Activated CD4-positive, alpha-beta T cell treated with anti-CD3 and anti-CD28 coated beads, Interleukin-2, amount 10 ng/mL, durations not matched to agents 24 days and 14 days (primary cell): ENCODE data around the gene ALOXE3. TPM values are rescaled to one million over a fixed set of nuclear protein-coding genes. Genes with fewer than 3 reads are reported as not detected.

Experiments
- DNase-seq: peaks from one replicate; pipeline ENCODE4 v3.0.0; 2022
- H3K27ac Mint-ChIP-seq: one replicate; pipeline ENCODE4 v1.8.0; 2022; ENCODE audit warnings: mild to moderate bottlenecking, mixed read lengths
- H3K27me3 Mint-ChIP-seq: one replicate; pipeline ENCODE4 v1.8.0; 2022; ENCODE audit warnings: mixed read lengths
- H3K36me3 Mint-ChIP-seq: one replicate; pipeline ENCODE4 v1.8.0; 2022; ENCODE audit warnings: low read depth, mild to moderate bottlenecking, mixed read lengths
- H3K4me1 Mint-ChIP-seq: one replicate; pipeline ENCODE4 v1.8.0; 2021; ENCODE audit warnings: mixed read lengths
- H3K4me3 Mint-ChIP-seq: one replicate; pipeline ENCODE4 v1.8.0; 2022; ENCODE audit warnings: mild to moderate bottlenecking, moderate library complexity, mixed read lengths
- H3K9me3 Mint-ChIP-seq: one replicate; pipeline ENCODE4 v1.8.0; 2021; ENCODE audit warnings: mixed read lengths
- intact Hi-C: fragments of 100-400 bp; cut with micrococcal nuclease; formaldehyde crosslinking; loops from one replicate; pipeline ENCODE4 v1.15.1; 2023
- total RNA-seq: library from RNA; stranded (reverse); gene quantifications from 2 replicates; pipeline ENCODE4 v1.2.3, GENCODE V29; 2022

Gene ALOXE3
- total RNA-seq, 1 donor from 2014 or later = not detected

DNA sequence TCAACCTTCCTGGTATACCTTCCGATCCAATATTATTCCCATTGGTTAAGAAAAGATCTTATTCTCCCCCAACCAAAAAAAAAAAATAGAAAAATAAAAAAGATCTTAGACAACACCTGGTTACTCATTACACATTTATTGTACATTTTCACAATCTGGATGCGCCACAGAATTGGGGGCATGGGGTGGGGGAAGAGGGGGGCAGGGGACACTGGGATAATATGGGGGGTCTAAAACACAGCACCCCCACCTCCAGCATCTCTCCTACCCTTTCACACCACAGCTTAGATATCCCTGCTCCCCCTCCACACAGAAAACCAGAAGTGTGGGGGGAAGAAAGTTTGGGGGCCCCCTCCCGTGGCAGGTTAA lies 40.7 kb upstream of the ALOXE3 start:
- Mint-ChIP-seq H3K36me3 (peaks cover 37% of the 10 kb centered on the region), H3K4me3 (peak overlapping the region; percentile 73), H3K9me3 (no peaks in the 10 kb centered on the region), H3K27me3 (no peaks in the 10 kb centered on the region), H3K4me1 (peaks cover 57% of the 10 kb centered on the region), H3K27ac (peak overlapping the region; percentile 88)
- intact Hi-C loops = loop anchor here (10.0 kb wide), 2 partner anchors 474 to 924 kb away; partner anchors contain the start of genes DVL2, PHF23, TP53 and WRAP53
- no peak for DNase-seq

DNA sequence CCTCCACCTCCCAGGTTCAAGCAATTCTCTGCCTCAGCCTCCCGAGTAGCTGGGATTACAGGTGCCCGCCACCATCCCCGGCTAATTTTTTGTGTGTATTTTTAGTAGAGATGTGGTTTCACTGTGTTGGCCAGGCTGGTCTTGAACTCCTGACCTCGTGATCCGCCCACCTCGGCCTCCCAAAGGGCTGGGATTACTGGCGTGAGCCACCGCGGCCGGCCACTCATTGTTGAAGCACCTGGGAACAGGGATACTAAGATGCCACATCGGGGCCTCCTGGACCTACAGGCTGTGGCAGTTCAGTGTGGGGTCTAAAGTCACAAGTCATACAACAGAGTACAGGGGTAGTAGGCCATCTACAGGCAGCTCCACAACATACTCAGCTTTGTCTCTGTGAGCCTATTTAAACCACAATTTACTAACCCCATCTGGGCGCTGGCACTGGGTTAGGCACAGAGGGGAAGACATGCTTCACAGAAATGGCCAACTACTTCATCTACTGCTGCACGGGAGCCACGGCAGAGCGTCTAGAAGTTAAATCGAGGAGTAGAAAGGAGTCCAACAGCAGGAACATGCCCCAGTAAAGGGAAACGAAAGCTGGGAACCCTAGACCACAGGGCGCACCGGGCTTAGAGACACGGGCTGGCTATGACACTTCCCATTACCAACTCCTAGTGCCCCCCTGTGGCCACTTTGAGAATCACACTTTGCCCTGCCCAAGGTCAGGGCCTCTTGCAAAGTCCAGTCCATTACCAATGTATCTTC lies 40.1 kb upstream of the ALOXE3 start:
- peaks cover 55% of the 10 kb centered on the region for H3K4me1 Mint-ChIP-seq
- H3K4me3 Mint-ChIP-seq = peak overlapping the region; percentile 73
- H3K36me3 Mint-ChIP-seq = peaks cover 40% of the 10 kb centered on the region
- no peaks in the 10 kb centered on the region for H3K27me3 Mint-ChIP-seq
- DNase-seq = peak; percentile 97
- peak overlapping the region; percentile 88 for H3K27ac Mint-ChIP-seq
- no peaks in the 10 kb centered on the region for H3K9me3 Mint-ChIP-seq
- intact Hi-C loops = loop anchor here (10.0 kb wide), 2 partner anchors 474 to 924 kb away; partner anchors contain the start of genes DVL2, PHF23, TP53 and WRAP53

DNA sequence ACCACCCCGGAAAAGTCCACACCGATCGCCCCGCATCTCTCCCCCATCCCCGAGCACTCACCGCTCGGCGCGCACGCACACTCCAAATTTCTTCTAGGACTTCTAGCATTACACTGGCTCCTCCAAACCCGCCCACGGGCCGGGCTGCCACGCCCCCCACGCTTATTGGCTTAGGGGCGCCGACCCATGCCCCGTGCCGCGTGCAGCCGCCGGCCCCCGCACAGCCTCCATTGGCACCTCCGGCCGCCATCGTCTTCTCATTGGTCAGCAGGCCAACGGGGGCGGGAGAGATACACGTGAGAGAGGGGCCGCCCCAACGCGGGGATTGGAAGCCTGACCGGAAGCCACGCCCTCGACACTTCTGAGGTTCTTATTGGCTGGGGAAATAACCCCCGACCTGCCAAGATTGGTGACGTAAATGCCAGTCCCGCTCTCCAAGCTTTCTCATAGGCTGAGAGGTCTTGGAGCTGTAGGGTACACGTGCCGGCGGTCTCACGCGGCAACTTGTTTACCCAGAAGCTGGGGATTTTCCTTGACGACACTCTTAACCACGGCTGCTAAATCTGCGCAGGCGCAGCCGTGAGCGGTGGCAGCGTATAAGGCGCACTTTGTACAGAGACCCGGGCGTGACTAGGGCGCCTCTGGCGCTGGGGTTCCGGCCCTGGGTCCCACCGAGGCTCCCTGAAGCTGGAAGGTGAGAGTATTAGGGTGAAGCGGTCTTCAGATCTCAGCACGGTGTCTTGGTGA lies 38.1 kb upstream of the ALOXE3 start:
- H3K9me3 Mint-ChIP-seq = no peaks in the 10 kb centered on the region
- peak; percentile 100 for DNase-seq
- no peaks in the 10 kb centered on the region for H3K27me3 Mint-ChIP-seq
- no peak overlapping the region for H3K27ac Mint-ChIP-seq
- H3K4me1 Mint-ChIP-seq = peaks cover 62% of the 10 kb centered on the region
- peaks cover 33% of the 10 kb centered on the region for H3K36me3 Mint-ChIP-seq
- intact Hi-C loops = loop anchor here (1.0 to 10.0 kb wide), 6 partner anchors 17 to 922 kb away; partner anchors contain the start of genes DVL2, PHF23, TP53 and WRAP53
- H3K4me3 Mint-ChIP-seq = no peak overlapping the region

DNA sequence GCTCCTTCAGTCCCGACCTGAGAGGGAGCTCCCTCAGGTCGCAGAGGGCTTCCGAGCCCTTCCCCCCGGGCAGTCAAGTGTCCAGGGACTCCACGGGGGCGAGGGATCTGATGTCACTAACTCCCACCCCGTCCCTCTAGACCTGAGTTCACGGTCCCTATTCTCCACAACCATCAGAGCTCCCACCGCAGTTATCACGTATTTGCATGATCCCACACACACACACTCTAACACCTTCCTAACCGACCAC lies 37.6 kb upstream of the ALOXE3 start:
- peaks cover 58% of the 10 kb centered on the region for H3K4me1 Mint-ChIP-seq
- no peak overlapping the region for H3K4me3 Mint-ChIP-seq
- H3K36me3 Mint-ChIP-seq = peaks cover 28% of the 10 kb centered on the region
- H3K9me3 Mint-ChIP-seq = no peaks in the 10 kb centered on the region
- no peak for DNase-seq
- intact Hi-C loops = loop anchor here (1.0 to 10.0 kb wide), 6 partner anchors 17 to 921 kb away; partner anchors contain the start of genes DVL2, PHF23, TP53 and WRAP53
- no peaks in the 10 kb centered on the region for H3K27me3 Mint-ChIP-seq
- H3K27ac Mint-ChIP-seq = no peak overlapping the region

DNA sequence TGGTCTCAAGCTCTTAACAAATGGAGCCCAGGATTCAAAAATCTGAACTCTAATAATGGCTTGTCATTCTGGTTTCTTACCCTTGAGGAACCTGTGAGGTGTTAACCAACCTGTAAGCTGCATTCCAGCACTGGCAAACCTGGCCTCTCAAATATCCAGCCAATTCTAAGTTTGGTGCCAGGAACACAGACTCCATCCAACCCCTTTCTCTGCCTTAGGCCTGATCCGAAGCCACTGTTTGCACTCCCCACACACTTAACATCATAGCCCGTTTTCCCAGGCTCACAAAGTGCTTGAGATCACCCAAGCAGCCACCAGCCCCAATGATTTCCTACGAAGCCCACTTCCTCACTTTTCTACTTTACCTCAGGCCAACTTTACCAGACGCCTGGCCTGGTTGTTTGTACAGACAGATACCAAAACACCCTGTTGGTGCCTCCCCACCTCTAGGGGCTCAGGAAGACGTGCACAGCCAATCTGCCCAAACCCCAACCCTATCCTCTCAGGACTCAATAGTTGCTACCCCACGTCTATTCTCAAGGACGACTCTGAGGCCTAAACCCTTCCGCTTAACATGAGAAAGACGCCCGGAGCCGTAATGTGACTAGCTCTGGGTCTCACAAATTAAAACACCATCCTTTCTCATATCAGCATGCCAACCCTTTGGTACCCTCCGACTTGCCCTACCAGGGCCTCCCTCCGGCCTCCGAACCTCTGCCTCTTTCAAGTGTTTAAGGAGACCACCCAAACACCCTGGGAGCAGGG lies 37.1 kb upstream of the ALOXE3 start:
- Mint-ChIP-seq H3K27ac (no peak overlapping the region), H3K4me3 (no peak overlapping the region), H3K4me1 (peaks cover 56% of the 10 kb centered on the region), H3K9me3 (no peaks in the 10 kb centered on the region), H3K36me3 (peaks cover 23% of the 10 kb centered on the region), H3K27me3 (no peaks in the 10 kb centered on the region)
- DNase-seq = peak; percentile 78
- intact Hi-C loops = loop anchor here (10.0 kb wide), 2 partner anchors 471 to 921 kb away; partner anchors contain the start of genes DVL2, PHF23, TP53 and WRAP53

DNA sequence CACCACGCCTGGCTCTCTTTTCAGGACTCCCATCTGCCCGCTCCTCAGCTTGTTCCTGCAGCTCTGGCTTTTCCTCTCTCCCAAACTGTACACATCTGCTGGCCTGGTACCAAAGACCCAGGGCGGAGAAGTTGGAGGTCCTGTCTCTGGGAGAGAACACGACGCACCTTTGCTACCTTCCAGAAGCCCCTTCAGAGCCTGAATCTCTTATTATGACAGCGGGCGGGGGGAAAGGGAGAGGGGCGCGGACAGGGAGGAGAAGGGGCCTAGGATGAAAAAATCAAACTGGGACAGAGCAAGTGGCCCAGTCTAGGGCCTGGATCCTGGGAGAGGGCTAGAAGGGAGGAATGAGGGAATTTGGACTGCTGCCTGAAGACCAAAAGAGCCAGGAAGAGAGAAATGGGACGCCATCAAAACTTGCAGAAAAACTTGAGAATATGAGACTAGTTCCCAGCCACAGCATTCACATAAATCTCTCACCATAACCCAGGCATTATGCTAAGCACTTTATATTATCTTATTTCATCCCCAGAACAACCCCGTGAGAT lies 36.4 kb upstream of the ALOXE3 start:
- Mint-ChIP-seq H3K27me3 (no peaks in the 10 kb centered on the region), H3K27ac (no peak overlapping the region), H3K36me3 (peaks cover 18% of the 10 kb centered on the region), H3K9me3 (no peaks in the 10 kb centered on the region), H3K4me1 (peaks cover 53% of the 10 kb centered on the region), H3K4me3 (no peak overlapping the region)
- no peak for DNase-seq
- intact Hi-C loops = loop anchor here (10.0 kb wide), 2 partner anchors 470 to 920 kb away; partner anchors contain the start of genes DVL2, PHF23, TP53 and WRAP53

DNA sequence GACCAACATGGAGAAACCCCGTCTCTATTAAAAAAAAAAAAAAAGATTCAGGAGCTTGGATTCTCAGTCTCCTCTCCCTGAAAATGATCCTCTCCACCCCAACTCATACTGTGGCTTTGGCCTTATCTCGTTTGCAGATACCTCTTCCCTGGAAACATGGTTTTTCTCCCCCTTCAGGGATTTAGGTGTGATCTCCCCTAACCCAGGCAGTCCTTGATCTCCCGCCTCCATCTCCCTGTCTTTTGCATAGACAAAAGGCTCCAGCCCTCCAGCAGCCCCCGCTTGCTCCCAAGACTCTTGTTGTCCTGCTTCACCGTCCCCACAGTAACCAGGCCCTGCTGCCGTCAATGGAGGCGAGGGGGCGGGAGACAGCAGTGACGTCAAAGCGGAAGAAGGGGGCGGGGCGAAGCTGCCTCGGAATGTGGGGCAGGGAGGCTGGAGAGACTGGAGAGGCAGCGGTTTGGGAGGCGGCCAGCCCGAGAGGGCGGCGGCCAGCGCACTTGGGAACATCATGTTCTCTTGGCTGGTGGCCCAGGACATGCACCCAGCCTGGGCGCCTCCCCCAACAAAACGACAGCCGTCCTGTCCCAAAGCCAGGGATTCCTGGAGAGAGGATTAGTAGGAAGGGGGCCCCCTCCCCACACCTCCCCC lies 35.8 kb upstream of the ALOXE3 start:
- H3K27ac Mint-ChIP-seq = no peak overlapping the region
- intact Hi-C loops = loop anchor here (10.0 kb wide), 2 partner anchors 469 to 919 kb away; partner anchors contain the start of genes DVL2, PHF23, TP53 and WRAP53
- H3K4me1 Mint-ChIP-seq = peaks cover 48% of the 10 kb centered on the region
- no peaks in the 10 kb centered on the region for H3K27me3 Mint-ChIP-seq
- no peaks in the 10 kb centered on the region for H3K9me3 Mint-ChIP-seq
- no peak overlapping the region for H3K4me3 Mint-ChIP-seq
- DNase-seq = peak; percentile 98
- peaks cover 19% of the 10 kb centered on the region for H3K36me3 Mint-ChIP-seq

DNA sequence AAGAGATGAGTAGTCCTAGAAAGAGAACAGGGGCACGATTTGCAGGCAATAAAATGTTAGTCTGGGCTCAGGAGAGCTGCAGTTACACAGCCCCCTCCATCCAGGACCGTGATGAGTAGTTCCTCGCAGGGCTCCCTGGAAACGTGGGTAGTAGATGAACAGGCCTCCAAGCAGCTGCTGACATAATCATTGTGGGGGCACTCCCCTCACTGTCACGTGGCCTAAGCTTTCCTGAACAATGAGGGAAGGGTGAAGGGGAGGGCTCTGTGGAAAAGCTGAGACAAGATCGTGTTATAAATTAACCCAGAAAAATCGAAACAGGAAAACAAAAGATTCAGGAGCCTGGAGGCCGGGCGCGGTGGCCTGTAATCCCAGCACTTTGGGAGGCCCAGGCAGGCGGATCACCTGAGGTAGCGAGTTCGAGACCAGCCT lies 35.2 kb upstream of the ALOXE3 start:
- H3K27ac Mint-ChIP-seq = no peak overlapping the region
- intact Hi-C loops = loop anchor here (10.0 kb wide), 2 partner anchors 469 to 919 kb away; partner anchors contain the start of genes DVL2, PHF23, TP53 and WRAP53
- H3K4me1 Mint-ChIP-seq = peaks cover 43% of the 10 kb centered on the region
- H3K27me3 Mint-ChIP-seq = no peaks in the 10 kb centered on the region
- no peak overlapping the region for H3K4me3 Mint-ChIP-seq
- DNase-seq = peak; percentile 81
- no peaks in the 10 kb centered on the region for H3K9me3 Mint-ChIP-seq
- peaks cover 19% of the 10 kb centered on the region for H3K36me3 Mint-ChIP-seq

DNA sequence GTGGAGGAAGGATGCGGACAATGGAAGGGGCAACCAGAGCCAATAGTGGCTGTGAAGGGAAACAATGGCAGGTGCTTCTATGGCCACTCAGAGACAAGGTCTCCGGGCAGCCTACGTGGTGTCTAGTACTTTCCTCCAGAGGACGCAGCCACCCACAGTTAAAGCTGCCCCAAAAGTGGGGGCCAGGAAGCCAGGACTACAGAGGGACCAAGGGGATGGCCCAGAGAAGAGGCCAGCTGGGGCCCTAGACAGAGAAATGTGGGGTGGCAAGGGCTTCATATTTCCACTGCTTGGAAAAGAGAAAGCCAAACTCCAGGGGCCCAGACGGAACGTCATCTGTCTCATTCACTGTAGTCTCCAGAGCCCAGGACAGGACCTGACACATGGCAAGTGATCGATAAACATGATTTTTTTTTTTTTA lies 34.7 kb upstream of the ALOXE3 start:
- Mint-ChIP-seq H3K4me1 (peaks cover 41% of the 10 kb centered on the region), H3K27me3 (no peaks in the 10 kb centered on the region), H3K36me3 (peaks cover 21% of the 10 kb centered on the region), H3K9me3 (no peaks in the 10 kb centered on the region), H3K27ac (no peak overlapping the region), H3K4me3 (no peak overlapping the region)
- intact Hi-C loops = loop anchor here (10.0 kb wide), 2 partner anchors 468 to 918 kb away; partner anchors contain the start of genes DVL2, PHF23, TP53 and WRAP53
- DNase-seq = peak; percentile 69

DNA sequence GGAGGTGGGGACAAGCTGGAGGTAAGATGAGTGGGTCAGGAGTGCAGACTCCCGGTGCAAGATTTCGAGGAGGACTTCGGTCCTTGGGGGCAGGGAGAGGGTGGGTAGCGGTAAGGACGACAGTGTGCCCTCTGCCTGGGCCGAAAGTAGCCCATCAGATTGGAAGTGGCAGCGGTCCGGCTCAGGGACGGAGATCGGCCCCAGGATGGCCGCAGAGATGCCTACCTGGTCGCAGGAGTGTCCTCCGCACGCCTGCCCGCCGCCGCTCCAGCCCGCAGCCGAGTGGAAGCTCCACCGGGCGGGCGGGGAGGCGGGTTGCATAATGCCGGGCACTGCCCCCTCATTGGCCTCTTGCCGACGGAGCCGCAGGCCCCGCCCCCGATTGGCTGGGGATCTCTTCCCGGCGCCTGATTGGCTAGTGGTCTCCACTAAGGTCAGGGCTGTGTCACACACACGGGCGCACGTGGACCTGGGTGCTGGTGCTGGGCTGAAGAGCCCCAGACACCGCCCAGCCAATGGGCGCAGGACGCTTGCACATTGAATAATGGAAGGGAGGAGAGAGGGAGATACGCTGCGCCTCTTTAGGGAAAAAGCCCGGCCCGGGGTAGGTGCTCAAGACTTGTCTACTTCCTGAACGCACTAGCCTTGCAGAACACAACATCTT lies 33.9 kb upstream of the ALOXE3 start, which contains the start of gene PER1:
Gene PER1, minus strand, starts transcription at position 293 of the 664 bp plus-strand sequence. CDS start 1,698 bp downstream, outside the sequence.
- Mint-ChIP-seq H3K27me3 (no peaks in the 10 kb centered on the region), H3K27ac (no peak within 1 kb of the TSS)

DNA sequence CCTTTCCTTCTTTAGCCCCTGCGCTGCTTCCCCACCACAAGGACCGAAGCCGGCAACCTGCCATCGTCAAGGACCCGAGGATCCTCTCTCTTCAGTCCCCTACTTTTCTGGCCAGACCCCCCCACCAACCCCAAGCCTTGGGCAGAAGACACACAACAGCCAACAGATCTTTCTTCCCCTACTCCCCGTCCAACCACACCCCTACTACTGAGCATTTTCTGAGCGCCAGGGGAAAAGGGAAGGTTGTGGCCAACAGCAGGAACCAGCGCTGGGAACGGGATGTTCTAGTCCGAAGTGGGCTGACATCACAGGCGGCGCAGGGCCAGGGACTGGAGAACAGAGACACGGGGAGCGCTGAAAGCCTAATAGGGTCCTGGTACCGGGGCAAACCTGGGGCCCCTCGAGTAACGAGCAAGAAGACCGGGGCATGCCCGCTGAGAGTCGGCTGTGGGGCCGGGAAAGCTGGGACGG lies 33.4 kb upstream of the ALOXE3 start:
- Mint-ChIP-seq H3K27me3 (no peaks in the 10 kb centered on the region), H3K4me1 (peaks cover 42% of the 10 kb centered on the region), H3K36me3 (peaks cover 31% of the 10 kb centered on the region), H3K27ac (no peak overlapping the region), H3K9me3 (no peaks in the 10 kb centered on the region), H3K4me3 (no peak overlapping the region)
- intact Hi-C loops = loop anchor here (1.0 to 10.0 kb wide), 4 partner anchors 12 to 917 kb away; partner anchors contain the start of genes DVL2, PHF23, TP53 and WRAP53
- DNase-seq = peak; percentile 82

More for the DNA sequence above, 33.9 kb upstream of the ALOXE3 start, which contains the start of gene PER1:
- Mint-ChIP-seq H3K4me3 (no peak within 1 kb of the TSS), H3K36me3 (peaks cover 25% of the 10 kb centered on the region), H3K4me1 (peaks cover 41% of the 10 kb centered on the region), H3K9me3 (no peaks in the 10 kb centered on the region)
- intact Hi-C loops = loop anchor here (1.0 to 10.0 kb wide), 3 partner anchors 311 to 917 kb away; partner anchors contain the start of genes DVL2, PHF23, TP53 and WRAP53
- peak; percentile 97 for DNase-seq

DNA sequence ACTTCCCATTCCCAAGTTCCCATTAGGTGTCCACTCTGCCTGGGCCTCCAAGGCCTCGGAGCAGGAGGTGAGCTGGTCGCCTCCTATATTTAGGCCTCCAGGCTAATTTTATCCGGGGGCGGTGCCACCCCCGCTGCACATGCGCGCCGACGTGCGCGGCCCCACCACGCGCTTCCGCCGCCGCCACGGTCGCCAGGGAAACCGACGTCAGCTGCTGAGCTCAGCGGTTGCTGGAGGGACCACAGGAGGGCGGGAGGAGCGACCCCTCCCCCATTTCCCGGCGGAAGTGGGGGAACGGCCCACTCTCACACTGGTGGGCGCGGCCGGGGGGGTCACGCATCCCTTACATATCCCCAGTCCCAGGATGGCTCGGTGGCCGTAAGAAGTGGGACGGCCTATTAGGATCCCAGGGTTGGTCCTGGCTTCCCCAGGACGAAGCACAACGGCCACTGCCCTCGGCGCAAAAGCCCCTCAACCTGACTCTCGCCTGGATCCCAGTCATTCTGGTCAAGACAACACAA lies 32.9 kb upstream of the ALOXE3 start:
- Mint-ChIP-seq H3K9me3 (no peaks in the 10 kb centered on the region), H3K4me1 (peaks cover 42% of the 10 kb centered on the region), H3K4me3 (no peak overlapping the region), H3K27ac (no peak overlapping the region), H3K27me3 (no peaks in the 10 kb centered on the region), H3K36me3 (peaks cover 36% of the 10 kb centered on the region)
- intact Hi-C loops = loop anchor here (1.0 to 10.0 kb wide), 3 partner anchors 12 to 916 kb away; partner anchors contain the start of genes DVL2, PHF23, TP53 and WRAP53
- peak; percentile 98 for DNase-seq
